Mucosa of descending colon (tissue), 3 donors: ENCODE measurements around the gene RENBP. TPM values are rescaled to one million over a fixed set of nuclear protein-coding genes. Genes with fewer than 3 reads are reported as not detected.
"Not testable (repeated sequence)": the region's sequence is repeated elsewhere in the genome, so short reads cannot be mapped to it uniquely, and the experiment has no call there.

Experiments
- ATAC-seq: fragments of 200-7000 bp; cut with Tn5 transposase; one replicate; pipeline ENCODE4 v1.9.1; 2020; ENCODE audit warnings: mild to moderate bottlenecking, moderate library complexity
- DNase-seq, 3 donors: peaks; one replicate each; pipeline ENCODE4 v3.0.0-alpha.2; 2020
- H3K36me3 ChIP-seq: fragments of 200-600 bp; one replicate; pipeline ENCODE4 v1.8.0; 2021; ENCODE audit warnings: low read depth, mild to moderate bottlenecking
- H3K4me1 ChIP-seq: fragments of 200-600 bp; one replicate; pipeline ENCODE4 v1.8.0; 2021; ENCODE audit warnings: low read depth, mild to moderate bottlenecking
- H3K4me3 ChIP-seq: fragments of 200-600 bp; one replicate; pipeline ENCODE4 v1.8.0; 2021; ENCODE audit warnings: mild to moderate bottlenecking
- H3K9me3 ChIP-seq: fragments of 200-600 bp; one replicate; pipeline ENCODE4 v1.8.0; 2021; ENCODE audit warnings: mild to moderate bottlenecking
- intact Hi-C, 2 donors: fragments of 100-400 bp; cut with DNase I in 1 of 2; cut with micrococcal nuclease in 1 of 2; formaldehyde crosslinking; loops; one replicate each; pipeline versions ENCODE4 v1.11.0 to v1.11.1; 2022; cut with DNase I, micrococcal nuclease
- total RNA-seq, 3 donors: library from RNA; stranded (reverse); fragmentation: NEBNext Ultra II Directional in 2 of 3; extraction: Animal tissue kit (Norgen Biotek cat#: 25700) in 2 of 3; gene quantifications; one replicate each; pipeline versions ENCODE4 v1.2.1 to v1.2.4, GENCODE V29; 2021 to 2023
- TF ChIP-seq, protein P1 (sequence below): fragments of 200-600 bp; IDR thresholded peaks from one replicate; pipeline ENCODE4 v1.8.0; 2022; ENCODE audit warnings: antibody characterized with exemption, mild to moderate bottlenecking
- donor health status: DM: no; HTN: no; CAD: no; lungs with moderate emphysema.
- donor health status: DM: no; HTN: no; CAD: no.
- donor health status: DM: no; HTN: yes; CAD: no.

RENBP gene
- total RNA-seq, 3 donors from 2014 or later, result 3.5 to 21.2 (median 10.2) TPM

- peaks cover 4% of the 10 kb centered on the region for H3K4me1 ChIP-seq
- TF ChIP-seq, protein P1, sequence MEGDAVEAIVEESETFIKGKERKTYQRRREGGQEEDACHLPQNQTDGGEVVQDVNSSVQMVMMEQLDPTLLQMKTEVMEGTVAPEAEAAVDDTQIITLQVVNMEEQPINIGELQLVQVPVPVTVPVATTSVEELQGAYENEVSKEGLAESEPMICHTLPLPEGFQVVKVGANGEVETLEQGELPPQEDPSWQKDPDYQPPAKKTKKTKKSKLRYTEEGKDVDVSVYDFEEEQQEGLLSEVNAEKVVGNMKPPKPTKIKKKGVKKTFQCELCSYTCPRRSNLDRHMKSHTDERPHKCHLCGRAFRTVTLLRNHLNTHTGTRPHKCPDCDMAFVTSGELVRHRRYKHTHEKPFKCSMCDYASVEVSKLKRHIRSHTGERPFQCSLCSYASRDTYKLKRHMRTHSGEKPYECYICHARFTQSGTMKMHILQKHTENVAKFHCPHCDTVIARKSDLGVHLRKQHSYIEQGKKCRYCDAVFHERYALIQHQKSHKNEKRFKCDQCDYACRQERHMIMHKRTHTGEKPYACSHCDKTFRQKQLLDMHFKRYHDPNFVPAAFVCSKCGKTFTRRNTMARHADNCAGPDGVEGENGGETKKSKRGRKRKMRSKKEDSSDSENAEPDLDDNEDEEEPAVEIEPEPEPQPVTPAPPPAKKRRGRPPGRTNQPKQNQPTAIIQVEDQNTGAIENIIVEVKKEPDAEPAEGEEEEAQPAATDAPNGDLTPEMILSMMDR, result no peak
- H3K4me3 ChIP-seq, result no peak overlapping the region
- ATAC-seq (no peak), DNase-seq (no peak)
- no peaks in the 10 kb centered on the region for H3K9me3 ChIP-seq
- no peaks in the 10 kb centered on the region for H3K36me3 ChIP-seq
- intact Hi-C loops, result no loop called here
Observed at GRCh38 chrX:153981231-153981630, 36.8 kb upstream of the RENBP start.

DNA sequence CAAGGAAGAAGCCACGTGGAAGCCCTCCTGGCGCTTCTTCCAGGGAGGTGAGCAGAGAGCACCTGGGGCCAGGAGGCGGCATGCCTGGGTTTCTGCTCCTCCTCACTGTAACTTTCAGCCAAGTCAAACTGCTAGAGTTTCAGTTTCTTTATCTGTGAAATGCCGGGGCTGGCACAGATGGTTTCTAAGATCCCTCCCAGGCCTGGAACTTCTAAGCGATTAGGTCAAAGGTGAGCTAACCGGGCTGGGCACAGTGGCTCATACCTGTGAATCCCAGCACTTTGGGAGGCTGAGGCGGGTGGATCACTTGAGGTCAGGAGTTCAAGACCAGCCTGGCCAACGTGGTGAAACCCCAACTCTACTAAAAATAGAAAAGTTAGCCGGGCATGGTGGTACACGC is 36.0 kb upstream of the RENBP start:
- H3K9me3 ChIP-seq, H3K4me1 ChIP-seq, intact Hi-C loops, H3K4me3 ChIP-seq, H3K36me3 ChIP-seq: not testable (repeated sequence)
- ATAC-seq (peak; percentile 72), DNase-seq (peak in 1 of 3 donors; percentile 26)

- DNase-seq (no peak), ATAC-seq (no peak)
- H3K4me3 ChIP-seq, result no peak overlapping the region
Observed at GRCh38 chrX:153974726-153975286, 30.4 kb upstream of the RENBP start.

GRCh38 chrX:153974003-153974725 is 29.7 kb upstream of the RENBP start:
- ATAC-seq, result no peak
- Histone ChIP-seq H3K9me3 (no peaks in the 10 kb centered on the region), H3K36me3 (no peaks in the 10 kb centered on the region), H3K4me3 (no peak overlapping the region), H3K4me1 (peaks cover 11% of the 10 kb centered on the region)
- TF ChIP-seq, protein P1, result no peak
- peak in 2 of 3 donors; percentile 57 to 70 for DNase-seq
- intact Hi-C loops, result no loop called here

More at GRCh38 chrX:153974726-153975286, 30.4 kb upstream of the RENBP start:
- Histone ChIP-seq H3K9me3 (no peaks in the 10 kb centered on the region), H3K36me3 (no peaks in the 10 kb centered on the region), H3K4me1 (peaks cover 4% of the 10 kb centered on the region)
- intact Hi-C loops, result no loop called here
- TF ChIP-seq, protein P1, result no peak

DNA sequence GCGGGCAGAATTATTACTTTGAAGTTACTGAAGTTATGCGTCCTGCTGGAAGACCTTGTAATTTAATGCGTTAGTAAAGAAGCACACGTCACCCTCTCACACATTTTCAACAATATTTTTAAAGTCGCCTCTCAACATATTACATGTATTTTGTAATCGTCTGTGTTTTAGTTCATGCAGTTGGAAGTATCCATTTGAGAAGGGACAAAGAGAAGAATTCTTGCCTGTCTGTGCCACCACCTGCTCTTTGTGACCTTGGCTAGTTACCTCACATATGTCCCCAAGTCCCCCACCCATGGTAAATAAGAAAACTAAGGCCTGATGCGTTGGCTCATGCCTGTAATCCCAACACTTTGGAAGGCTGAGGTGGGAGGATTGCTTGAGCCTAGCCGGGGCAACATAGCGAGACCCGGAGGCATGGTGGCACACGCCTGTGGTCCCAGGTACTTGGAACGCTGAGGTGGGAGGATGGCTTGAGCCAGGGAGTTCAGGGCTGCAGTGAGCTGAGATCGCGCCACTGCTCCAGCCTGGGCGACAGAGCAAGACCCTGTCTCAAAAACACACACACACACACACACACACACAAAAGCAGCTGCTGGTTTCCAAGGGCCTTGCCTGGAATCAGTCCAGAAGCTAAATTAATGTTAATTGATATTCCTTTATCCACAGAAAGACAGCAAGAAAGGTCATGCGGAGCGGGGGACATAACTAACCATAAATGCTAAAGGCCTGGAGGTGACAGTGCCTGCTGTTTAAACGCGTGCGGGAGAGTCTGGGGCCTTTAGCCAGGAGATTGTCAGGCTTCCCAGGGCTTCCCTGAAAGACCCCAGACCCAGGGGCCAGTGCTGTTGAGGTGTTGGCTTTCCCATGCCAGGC is 28.9 kb upstream of the RENBP start:
- TF ChIP-seq, protein P1, result no peak
- H3K4me1 ChIP-seq, result peaks cover 17% of the 10 kb centered on the region
- no peaks in the 10 kb centered on the region for H3K36me3 ChIP-seq
- DNase-seq (no peak), ATAC-seq (no peak)
- H3K4me3 ChIP-seq, result peak overlapping the region; percentile 48
- H3K9me3 ChIP-seq, result no peaks in the 10 kb centered on the region
- intact Hi-C loops, result no loop called here
